H9 (cell line): ENCODE measurements around the gene PROCR. TPM values are rescaled to one million over a fixed set of nuclear protein-coding genes. Genes with fewer than 3 reads are reported as not detected.

Source experiments
- DNase-seq: peaks from one replicate; pipeline ENCODE4 v3.0.0-alpha.2; 2017
- H2AFZ ChIP-seq: one replicate; pipeline ENCODE4 v1.6.1; 2013; ENCODE audit warnings: mild to moderate bottlenecking, low read length, control low read depth, moderate library complexity
- H2AK5ac ChIP-seq: 2 replicates; pipeline ENCODE4 v1.6.1; 2013; ENCODE audit warnings: low read length, control low read depth, mixed read lengths; ENCODE audit not compliant: insufficient read length
- H2BK120ac ChIP-seq: one replicate; pipeline ENCODE4 v1.6.1; 2013; ENCODE audit warnings: low read depth, mild to moderate bottlenecking, low read length, control low read depth, inconsistent platforms; ENCODE audit not compliant: poor library complexity, severe bottlenecking
- H2BK12ac ChIP-seq: 2 replicates; pipeline ENCODE4 v1.6.1; 2013; ENCODE audit warnings: low read length, control low read depth, mixed read lengths, low read depth; ENCODE audit not compliant: insufficient read length
- H2BK15ac ChIP-seq: 2 replicates; pipeline ENCODE4 v1.6.1; 2013; ENCODE audit warnings: low read depth, low read length, control low read depth
- H2BK20ac ChIP-seq: one replicate; pipeline ENCODE4 v1.6.1; 2013; ENCODE audit warnings: low read depth, mild to moderate bottlenecking, low read length, control low read depth, inconsistent platforms; ENCODE audit not compliant: poor library complexity, severe bottlenecking
- H2BK5ac ChIP-seq: 2 replicates; pipeline ENCODE4 v1.6.1; 2013; ENCODE audit warnings: low read length, control low read depth, mixed read lengths; ENCODE audit not compliant: insufficient read length
- H3K14ac ChIP-seq: 2 replicates; pipeline ENCODE4 v1.6.1; 2013; ENCODE audit warnings: low read length, control low read depth; ENCODE audit not compliant: insufficient read depth
- H3K18ac ChIP-seq: 2 replicates; pipeline ENCODE4 v1.6.1; 2013; ENCODE audit warnings: low read depth, mild to moderate bottlenecking, mixed read lengths, low read length, control low read depth; ENCODE audit not compliant: insufficient read length
- H3K23ac ChIP-seq: 2 replicates; pipeline ENCODE4 v1.6.1; 2013; ENCODE audit warnings: low read length, control low read depth, mixed read lengths, low read depth; ENCODE audit not compliant: insufficient read length
- H3K23me2 ChIP-seq: 2 replicates; pipeline ENCODE4 v1.6.1; 2013; ENCODE audit warnings: low read depth, mild to moderate bottlenecking, mixed read lengths, low read length, control low read depth; ENCODE audit not compliant: insufficient read length, poor library complexity, severe bottlenecking
- H3K27ac ChIP-seq: 2 replicates; pipeline ENCODE4 v1.5.1; 2013; ENCODE audit warnings: low read length, control low read depth, mixed read lengths, low read depth; ENCODE audit not compliant: insufficient read length
- H3K27me3 ChIP-seq: 2 replicates; pipeline ENCODE4 v1.6.1; 2013; ENCODE audit warnings: low read length, control low read depth, inconsistent platforms; ENCODE audit not compliant: insufficient read depth
- H3K4ac ChIP-seq: 2 replicates; pipeline ENCODE4 v1.6.1; 2013; ENCODE audit warnings: low read depth, mild to moderate bottlenecking, control low read depth, inconsistent platforms, low read length, moderate library complexity
- H3K4me1 ChIP-seq: 2 replicates; pipeline ENCODE4 v1.6.1; 2013; ENCODE audit warnings: low read length, control low read depth, inconsistent platforms; ENCODE audit not compliant: insufficient read depth
- H3K4me2 ChIP-seq: 2 replicates; pipeline ENCODE4 v1.6.1; 2013; ENCODE audit warnings: low read length, control low read depth, mixed read lengths; ENCODE audit not compliant: insufficient read length, insufficient read depth
- H3K56ac ChIP-seq: 2 replicates; pipeline ENCODE4 v1.6.1; 2013; ENCODE audit warnings: low read depth, mild to moderate bottlenecking, mixed read lengths, low read length, control low read depth; ENCODE audit not compliant: insufficient read length
- H3K79me1 ChIP-seq: 2 replicates; pipeline ENCODE4 v1.6.1; 2013; ENCODE audit warnings: low read depth, mild to moderate bottlenecking, moderate library complexity, low read length, control low read depth, inconsistent platforms; ENCODE audit not compliant: insufficient read depth, poor library complexity, severe bottlenecking
- H3K79me2 ChIP-seq: 2 replicates; pipeline ENCODE4 v1.6.1; 2013; ENCODE audit warnings: low read length, control low read depth, inconsistent platforms; ENCODE audit not compliant: insufficient read depth
- H3K9ac ChIP-seq: 2 replicates; pipeline ENCODE4 v1.6.1; 2013; ENCODE audit warnings: low read length, control low read depth, mixed read lengths; ENCODE audit not compliant: insufficient read length; ENCODE audit errors: extremely low read depth
- H3K9me3 ChIP-seq: one replicate; pipeline ENCODE4 v1.6.1; 2013; ENCODE audit warnings: low read depth, low read length, inconsistent platforms; ENCODE audit not compliant: control insufficient read depth
- H3T11ph ChIP-seq: one replicate; pipeline ENCODE4 v1.6.1; 2013; ENCODE audit warnings: mild to moderate bottlenecking, low read length, control low read depth, inconsistent platforms
- H4K20me1 ChIP-seq: one replicate; pipeline ENCODE4 v1.6.1; 2013; ENCODE audit not compliant: control insufficient read depth, insufficient read length, insufficient read depth
- H4K5ac ChIP-seq: 2 replicates; pipeline ENCODE4 v1.6.1; 2013; ENCODE audit warnings: low read depth, mild to moderate bottlenecking, mixed read lengths, low read length, control low read depth; ENCODE audit not compliant: insufficient read length
- H4K8ac ChIP-seq: replicated peaks from 2 replicates; pipeline ENCODE4 v1.6.1; 2013; ENCODE audit warnings: low read length, control low read depth, mixed read lengths, low read depth; ENCODE audit not compliant: insufficient read length
- H4K91ac ChIP-seq: 2 replicates; pipeline ENCODE4 v1.6.1; 2013; ENCODE audit warnings: low read depth, mild to moderate bottlenecking, moderate library complexity, mixed read lengths, low read length, control low read depth; ENCODE audit not compliant: insufficient read length
- H3K27ac Mint-ChIP-seq, 3 experiments: 2 replicates in 2 of 3; 3 replicates in 1 of 3; pipeline ENCODE4 v1.8.0; 2020 to 2021; ENCODE audit warnings: mixed read lengths in 3 of 3, mild to moderate bottlenecking in 1 of 3, moderate library complexity in 1 of 3
- H3K27me3 Mint-ChIP-seq: 2 replicates; pipeline ENCODE4 v1.8.0; 2021; ENCODE audit warnings: low read depth, mild to moderate bottlenecking, moderate library complexity, mixed read lengths
- H3K36me3 Mint-ChIP-seq, 3 experiments: 2 replicates in 2 of 3; 3 replicates in 1 of 3; pipeline ENCODE4 v1.8.0; 2020 to 2021; ENCODE audit warnings: low read depth in 3 of 3, mixed read lengths in 3 of 3; ENCODE audit not compliant: insufficient read depth in 1 of 3
- H3K4me1 Mint-ChIP-seq, 2 experiments: 2 replicates each; pipeline ENCODE4 v1.8.0; 2020; ENCODE audit warnings: mixed read lengths in 2 of 2
- H3K4me3 Mint-ChIP-seq, 2 experiments: 2 replicates in 1 of 2; 3 replicates in 1 of 2; pipeline ENCODE4 v1.8.0; 2020 to 2021; ENCODE audit warnings: mild to moderate bottlenecking in 2 of 2, mixed read lengths in 2 of 2, moderate library complexity in 1 of 2
- H3K9me3 Mint-ChIP-seq, 2 experiments: 2 replicates in 1 of 2; 3 replicates in 1 of 2; pipeline ENCODE4 v1.8.0; 2020; ENCODE audit warnings: mild to moderate bottlenecking in 2 of 2, mixed read lengths in 2 of 2, moderate library complexity in 1 of 2
- CTCF ChIP-seq: fragments of 200-600 bp; sonication (generic); conservative IDR thresholded peaks from 3 replicates; pipeline ENCODE4 v1.8.0; 2021; ENCODE audit warnings: antibody characterized with exemption, mild to moderate bottlenecking
- WGBS: extraction: QIAGEN DNeasy Blood & Tissue Kit; methylation state at CpG from one replicate; pipeline ENCODE4 v1.1.7; 2013; ENCODE audit warnings: missing lambda C conversion rate, low lambda C conversion rate, mixed read lengths; ENCODE audit not compliant: insufficient read length; ENCODE audit errors: extremely low coverage; 5-methylcytosine and 5-hydroxymethylcytosine counted together
- total RNA-seq: library from RNA; stranded (reverse); gene quantifications from 2 replicates; pipeline ENCODE4 v1.2.1, GENCODE V29; 2021

The PROCR gene
- total RNA-seq, 1 experiment from 2014 or later, result 6.4 TPM

- H2AFZ ChIP-seq, result no peak overlapping the region
- no peak for TF ChIP-seq CTCF
Measured at GRCh38 chr20:35150846-35151579, 20.9 kb upstream of the PROCR start.

More at GRCh38 chr20:35150846-35151579, 20.9 kb upstream of the PROCR start:
- Histone ChIP-seq H3K79me2 (no peaks in the 10 kb centered on the region), H3K9ac (no peak overlapping the region), H2BK15ac (no peak overlapping the region), H3K23ac (no peak overlapping the region), H3K27ac (no peak overlapping the region), H4K20me1 (no peaks in the 10 kb centered on the region), H3K27me3 (no peaks in the 10 kb centered on the region), H3K14ac (no peak overlapping the region), H4K8ac (no peak overlapping the region), H4K5ac (no peak overlapping the region), H2BK12ac (no peak overlapping the region), H2BK120ac (no peak overlapping the region), H4K91ac (no peak overlapping the region), H3T11ph (no peak overlapping the region), H3K79me1 (no peaks in the 10 kb centered on the region), H2AK5ac (no peak overlapping the region), H3K56ac (no peak overlapping the region), H3K4me1 (peaks cover 2% of the 10 kb centered on the region; the same call in 1 of the 2 replicates), H2BK5ac (no peak overlapping the region), H3K18ac (no peak overlapping the region), H3K4ac (no peak overlapping the region), H3K23me2 (no peaks in the 10 kb centered on the region), H3K4me2 (no peak overlapping the region), H2BK20ac (no peak overlapping the region), H3K9me3 (peaks cover 4% of the 10 kb centered on the region)
- DNase-seq, result no peak
- peaks cover 12 to 19% of the 10 kb centered on the region in 2 experiments for H3K4me1 Mint-ChIP-seq
- peaks cover 5 to 6% of the 10 kb centered on the region in 2 experiments; a peak in 4 of 5 replicates for H3K9me3 Mint-ChIP-seq
- H3K27ac Mint-ChIP-seq, result no peak overlapping the region
- no peak overlapping the region for H3K4me3 Mint-ChIP-seq
- peaks cover 0 to 4% (median 3%) of the 10 kb centered on the region in 3 experiments; a peak in 2 of 7 replicates for H3K36me3 Mint-ChIP-seq
- peaks cover 2% of the 10 kb centered on the region for H3K27me3 Mint-ChIP-seq
- no CpG with 5 or more reads among the region's 6 CpGs for WGBS
